DLD1 (cell line): Measurements from ENCODE around the gene SLC36A3.
"Not testable (repeated sequence)": the region's sequence is repeated elsewhere in the genome, so short reads cannot be mapped to it uniquely, and the experiment has no call there.

ENCODE experiments used
- in situ Hi-C: cut with HindIII; loops from 2 replicates; pipeline ENCODE4 v1.10.0; 2017; ENCODE audit warnings: low sequenced_read_pairs

SLC36A3 gene

DNA sequence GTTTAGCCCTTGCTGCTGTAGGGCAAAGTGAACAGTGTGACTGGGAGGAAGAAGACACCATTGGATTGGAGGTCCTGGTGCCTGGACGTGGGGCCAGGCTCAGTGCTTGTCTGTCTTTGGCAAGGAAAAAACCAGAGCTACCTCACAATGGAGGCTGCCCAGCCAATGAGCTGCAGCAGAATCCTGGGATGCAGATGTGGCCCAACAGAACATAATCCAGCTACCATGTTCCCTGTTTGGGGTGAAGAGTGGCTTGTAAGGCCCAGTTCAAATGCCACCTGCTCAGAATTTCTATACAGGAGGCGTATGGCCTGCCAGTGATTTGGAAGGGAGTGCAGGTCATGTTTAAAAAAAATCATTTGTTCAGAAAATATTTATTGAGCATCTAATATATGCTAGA lies at the start of gene SLC36A3:
Gene SLC36A3, minus strand, starts transcription at position 101 of the 400 bp plus-strand sequence. CDS start 412 bp downstream, outside the sequence.
- in situ Hi-C loops: no loop called here

DNA sequence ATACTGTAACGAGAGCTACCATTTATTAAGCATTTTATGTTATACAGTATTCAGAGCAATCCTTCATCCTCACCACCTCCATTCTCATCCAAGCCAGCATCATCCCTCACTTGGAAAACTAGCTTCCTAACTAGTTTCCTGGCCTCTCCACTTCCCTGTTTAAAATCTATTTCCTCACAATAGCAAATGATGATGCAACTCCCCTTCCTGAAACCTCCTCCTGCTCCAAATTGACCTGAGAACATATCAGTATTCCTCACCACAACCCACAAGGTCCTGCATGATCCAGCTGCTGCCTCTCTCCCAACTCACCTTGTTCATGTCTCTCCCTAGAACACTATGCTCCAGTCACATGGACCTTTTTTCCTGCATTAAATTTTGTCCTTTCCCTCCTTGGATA lies 48.1 kb upstream of the SLC36A3 start:
- in situ Hi-C loops: no loop called here

GRCh38 chr5:151348789-151349188 lies 45.2 kb upstream of the SLC36A3 start:
- in situ Hi-C loops: no loop called here

- in situ Hi-C loops: no loop called here
These were observed 43.8 kb upstream of the SLC36A3 start, which contains the start of gene SLC36A2 for GRCh38 chr5:151347369-151347768. SLC36A2 (minus strand) TSS chr5:151347559; CDS start chr5:151347460, 99 bp downstream.

GRCh38 chr5:151345808-151346478 lies 42.4 kb upstream of the SLC36A3 start:
- in situ Hi-C loops: no loop called here

DNA sequence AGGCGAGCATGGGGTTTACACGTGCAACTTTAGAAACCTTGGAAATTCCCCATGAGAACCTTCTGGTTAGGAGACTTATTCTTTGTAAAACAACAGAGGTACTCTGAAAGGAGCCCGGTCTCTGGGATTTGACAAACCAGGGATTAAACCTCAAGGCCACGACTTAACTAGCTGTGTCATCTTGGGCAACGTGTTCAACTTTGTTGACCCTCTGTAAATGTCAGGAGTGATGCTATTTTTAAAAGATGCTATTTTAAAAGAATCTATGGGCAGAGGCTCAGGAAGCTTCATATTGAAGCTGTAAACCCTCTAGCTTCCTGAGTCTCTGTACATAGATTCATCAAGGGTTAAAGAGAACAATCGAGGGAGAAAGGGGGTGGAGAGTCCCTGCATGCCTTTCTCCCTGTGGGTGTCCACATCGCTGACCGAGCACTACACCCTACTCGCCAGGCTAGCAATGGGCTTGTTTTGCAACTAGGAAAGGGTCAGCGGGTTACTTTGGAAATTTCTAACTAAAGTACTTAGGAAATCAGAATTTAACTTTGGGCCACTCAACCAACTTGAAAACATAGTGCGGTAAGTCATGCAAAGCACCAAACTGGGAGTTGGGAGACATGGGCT lies 41.7 kb upstream of the SLC36A3 start:
- in situ Hi-C loops: no loop called here

DNA sequence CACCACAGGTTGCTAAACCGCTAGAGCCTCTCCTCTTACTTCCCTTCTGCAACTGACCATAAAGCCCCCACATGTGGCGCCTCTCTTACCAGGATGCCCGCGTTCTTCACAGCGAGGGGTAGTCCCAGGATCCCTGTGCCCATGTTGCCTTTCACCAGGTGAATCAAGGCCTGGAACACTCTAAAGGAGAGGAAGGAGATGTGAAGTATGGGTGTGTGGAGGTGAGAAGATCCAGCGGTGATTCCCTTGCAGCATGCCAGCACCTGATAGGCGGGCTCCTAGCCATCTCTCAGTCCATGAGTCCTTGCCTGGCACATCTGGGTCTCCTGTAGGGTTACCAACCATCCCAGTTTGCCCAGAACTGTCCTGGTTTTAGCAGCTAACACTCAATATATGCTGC lies 40.5 kb upstream of the SLC36A3 start:
- in situ Hi-C loops: no loop called here

DNA sequence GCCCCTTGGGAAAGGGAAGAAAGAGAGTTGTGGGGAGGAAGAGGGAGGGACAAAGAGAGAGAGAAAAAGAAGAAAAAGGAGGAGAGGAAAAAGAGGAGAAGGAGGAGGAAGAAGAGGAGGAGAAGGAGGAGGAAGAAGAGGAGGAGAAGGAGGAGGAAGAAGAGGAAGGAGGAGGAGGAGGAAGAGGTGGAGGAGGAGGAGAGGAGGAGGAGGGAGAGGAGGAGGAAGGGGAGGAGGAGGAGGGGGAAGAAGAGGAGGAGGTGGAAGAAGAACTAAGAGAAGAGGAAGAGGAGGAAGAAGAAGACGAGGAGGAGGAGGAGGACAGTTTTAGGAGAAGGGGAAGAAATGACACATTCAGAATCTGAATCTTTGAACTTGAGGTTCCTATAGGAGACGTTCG lies 36.4 kb upstream of the SLC36A3 start:
- in situ Hi-C loops: no loop called here

GRCh38 chr5:151338734-151339133 lies 35.2 kb upstream of the SLC36A3 start:
- in situ Hi-C loops: no loop called here

GRCh38 chr5:151332857-151333256 lies 29.3 kb upstream of the SLC36A3 start:
- in situ Hi-C loops: no loop called here

GRCh38 chr5:151328734-151329133 lies 25.2 kb upstream of the SLC36A3 start:
- in situ Hi-C loops: no loop called here

DNA sequence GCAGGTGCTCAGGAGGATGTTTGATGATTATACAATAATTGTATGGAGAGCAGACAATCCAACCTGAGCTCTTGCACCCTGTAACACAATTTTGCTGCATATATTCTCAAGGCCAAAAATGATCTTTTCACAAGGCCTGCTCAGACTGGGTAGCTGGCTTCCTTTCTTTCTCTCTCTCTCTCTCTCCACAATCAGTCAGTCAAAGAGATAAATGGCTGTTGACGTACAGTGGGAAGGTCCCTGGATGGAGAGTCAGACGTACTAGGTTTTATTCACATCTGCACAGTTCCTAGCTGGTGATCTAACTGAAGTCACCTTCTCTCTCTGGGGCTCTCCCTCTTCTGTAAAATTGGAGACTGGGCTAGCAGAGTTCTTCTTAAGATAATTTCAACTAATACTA lies 24.0 kb upstream of the SLC36A3 start:
- in situ Hi-C loops: no loop called here

GRCh38 chr5:151326266-151326665 lies 22.7 kb upstream of the SLC36A3 start:
- in situ Hi-C loops: no loop called here

- in situ Hi-C loops: no loop called here
These were observed 16.9 kb upstream of the SLC36A3 start for GRCh38 chr5:151320481-151320880.

GRCh38 chr5:151318850-151319732 lies 15.5 kb upstream of the SLC36A3 start:
- in situ Hi-C loops: no loop called here

GRCh38 chr5:151317871-151318270 lies 14.3 kb upstream of the SLC36A3 start:
- in situ Hi-C loops: no loop called here

- in situ Hi-C loops: no loop called here
These were observed 12.5 kb upstream of the SLC36A3 start for GRCh38 chr5:151315998-151316597.

GRCh38 chr5:151313357-151313756 lies 9.8 kb upstream of the SLC36A3 start:
- in situ Hi-C loops: no loop called here

DNA sequence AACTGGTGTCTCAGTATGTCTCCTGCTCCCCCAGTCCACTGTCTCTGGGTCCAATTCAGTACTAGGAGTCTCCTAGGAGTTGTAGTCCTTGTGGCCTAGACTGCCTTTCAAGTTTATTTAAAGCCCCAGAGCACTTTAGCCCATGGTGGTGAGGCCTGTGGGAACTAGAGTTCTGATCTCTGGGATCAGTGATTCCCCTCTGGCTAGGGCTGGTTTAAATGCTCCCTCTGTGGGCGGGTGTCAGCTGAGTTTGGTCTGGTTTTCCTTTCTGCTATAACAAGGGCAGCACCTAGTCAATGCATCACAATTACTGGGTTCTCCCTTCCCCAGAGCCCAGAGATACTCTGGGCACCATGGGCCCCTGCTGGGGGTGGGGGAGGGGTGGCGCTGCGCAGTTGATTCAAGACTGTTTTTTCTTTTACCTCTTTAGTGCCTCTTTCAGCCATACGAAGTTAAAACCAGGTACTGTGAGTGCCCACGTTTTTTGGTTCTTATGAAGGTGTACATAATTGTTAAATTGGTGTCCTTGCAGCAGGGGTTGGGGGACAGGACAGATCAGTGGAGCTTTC lies 9.3 kb upstream of the SLC36A3 start:
- in situ Hi-C loops: no loop called here

DNA sequence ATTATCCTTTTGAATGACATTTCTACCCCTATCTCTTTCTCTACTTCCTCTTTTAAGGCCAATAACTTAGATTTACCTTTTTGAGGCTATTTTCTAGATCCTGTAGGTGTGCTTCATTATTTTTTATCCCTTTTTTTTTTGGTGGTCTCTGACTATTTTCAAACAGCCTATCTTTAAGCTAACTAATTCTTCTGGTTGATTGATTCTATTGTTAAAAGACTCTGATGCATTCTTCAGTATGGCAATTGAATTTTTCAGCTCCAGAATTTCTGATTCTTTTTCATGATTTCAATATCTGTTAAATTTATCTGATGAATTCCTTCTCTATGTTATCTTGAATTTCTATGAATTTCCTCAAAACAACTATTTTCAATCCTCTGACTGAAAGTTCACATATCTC lies 7.4 kb upstream of the SLC36A3 start:
- in situ Hi-C loops: no loop called here

GRCh38 chr5:151309821-151310220 lies 6.3 kb upstream of the SLC36A3 start:
- in situ Hi-C loops: not testable (repeated sequence)
